H1 (cell line): Measurements from ENCODE around the gene MACROD2. TPM values are rescaled to one million over a fixed set of nuclear protein-coding genes. Genes with fewer than 3 reads are reported as not detected.
A peak's percentile ranks its signal among the peaks of the same experiment; 100 is the strongest.

Experiments used
- CTCF ChIA-PET: fragments of 300-600 bp; sonication (Branson Sonifier 250); formaldehyde crosslinking; loops from one replicate; lab custom pipeline; 2021; ENCODE audit not compliant: partially characterized antibody; lab: Charles Lee
- POLR2A ChIA-PET: fragments of 300-600 bp; sonication (Branson Sonifier 250); formaldehyde crosslinking; loops from one replicate; lab custom pipeline; 2021; ENCODE audit warnings: inconsistent platforms; ENCODE audit not compliant: partially characterized antibody; lab: Charles Lee
- DNase-seq, 2 experiments: peaks; one replicate each; pipeline versions ENCODE4 v3.0.0 to v3.0.0-alpha.2; 2010 to 2022; ENCODE audit warnings: low spot score in 2 of 2, low read depth in 1 of 2, mixed read lengths in 1 of 2
- FAIRE-seq: peaks from 2 replicates; lab custom pipeline; 2011; peaks lifted over from hg19 to GRCh38; lab: Jason Lieb, UNC
- H2AFZ ChIP-seq: 2 replicates; pipeline ENCODE4 v1.8.1; 2012; ENCODE audit warnings: low read length, inconsistent platforms
- H2AK5ac ChIP-seq: 2 replicates; pipeline ENCODE4 v1.6.1; 2013; ENCODE audit warnings: low read depth, low read length
- H2BK120ac ChIP-seq: replicated peaks from 2 replicates; pipeline ENCODE3; 2013; ENCODE audit warnings: low read depth, low read length, inconsistent platforms
- H2BK12ac ChIP-seq: 2 replicates; pipeline ENCODE4 v1.6.1; 2013; ENCODE audit warnings: low read depth, low read length
- H2BK15ac ChIP-seq: 2 replicates; pipeline ENCODE4 v1.6.1; 2013; ENCODE audit warnings: low read length
- H2BK20ac ChIP-seq: 2 replicates; pipeline ENCODE4 v1.6.1; 2013; ENCODE audit warnings: low read length
- H2BK5ac ChIP-seq: 2 replicates; pipeline ENCODE4 v1.6.1; 2013; ENCODE audit warnings: low read depth, low read length
- H3K14ac ChIP-seq: 2 replicates; pipeline ENCODE4 v1.6.1; 2013; ENCODE audit warnings: inconsistent platforms; ENCODE audit not compliant: insufficient read length
- H3K18ac ChIP-seq: 2 replicates; pipeline ENCODE4 v1.6.1; 2013; ENCODE audit warnings: low read length; ENCODE audit errors: extremely low read depth
- H3K23ac ChIP-seq: 2 replicates; pipeline ENCODE4 v1.6.1; 2013; ENCODE audit warnings: inconsistent platforms; ENCODE audit not compliant: insufficient read length
- H3K23me2 ChIP-seq: 2 replicates; pipeline ENCODE4 v1.6.1; 2013; ENCODE audit warnings: low read depth, low read length
- H3K27ac ChIP-seq: 2 replicates; pipeline ENCODE4 v1.6.1; 2011; ENCODE audit warnings: low read depth, low read length, inconsistent platforms
- H3K27me3 ChIP-seq, 4 experiments: replicated peaks in 1 of 4; 1 replicate in 1 of 4; 2 replicates in 3 of 4; pipeline versions ENCODE4 v1.6.1 to v1.8.1; 2011 to 2013; ENCODE audit warnings: low read length in 3 of 4, mild to moderate bottlenecking in 3 of 4, inconsistent platforms in 2 of 4, mixed read lengths in 2 of 4, moderate library complexity in 1 of 4; ENCODE audit not compliant: control insufficient read depth in 3 of 4, insufficient read depth in 3 of 4; ENCODE audit errors: extremely low read depth in 1 of 4
- H3K36me3 ChIP-seq, 4 experiments: 2 replicates each; pipeline versions ENCODE4 v1.6.1 to v1.8.1; 2011 to 2013; ENCODE audit warnings: mild to moderate bottlenecking in 4 of 4, low read length in 3 of 4, moderate library complexity in 2 of 4, control low read depth in 1 of 4, inconsistent platforms in 1 of 4; ENCODE audit not compliant: insufficient read depth in 4 of 4, control insufficient read depth in 2 of 4
- H3K4ac ChIP-seq: replicated peaks from 2 replicates; pipeline ENCODE3; 2013; ENCODE audit warnings: low read length, low read depth, mixed read lengths, inconsistent platforms; ENCODE audit not compliant: insufficient read length
- H3K4me1 ChIP-seq, 4 experiments: replicated peaks in 1 of 4; 1 replicate in 1 of 4; 2 replicates in 3 of 4; pipeline versions ENCODE4 v1.6.1 to v1.8.1; 2011 to 2013; ENCODE audit warnings: low read length in 3 of 4, inconsistent platforms in 2 of 4, mixed read lengths in 1 of 4; ENCODE audit not compliant: insufficient read depth in 4 of 4, control insufficient read depth in 3 of 4
- H3K4me2 ChIP-seq, 2 experiments: 2 replicates each; pipeline versions ENCODE4 v1.6.1 to v1.8.1; 2011 to 2013; ENCODE audit warnings: low read depth in 2 of 2, low read length in 2 of 2, control low read depth in 1 of 2, inconsistent platforms in 1 of 2, mild to moderate bottlenecking in 1 of 2; ENCODE audit not compliant: insufficient read depth in 1 of 2
- H3K4me3 ChIP-seq, 4 experiments: fragments of 200-600, 300-600 bp in 1 of 4; sonication (generic), shearing (Covaris generic), sonication (Bioruptor Twin) in 1 of 4; 2 replicates each; pipeline versions ENCODE4 v1.5.1 to v1.8.1; 2011 to 2016; ENCODE audit warnings: low read length in 4 of 4, low read depth in 3 of 4, control low read depth in 2 of 4, inconsistent platforms in 2 of 4, mild to moderate bottlenecking in 2 of 4, mixed read lengths in 1 of 4, moderate library complexity in 1 of 4; ENCODE audit not compliant: insufficient read depth in 2 of 4; ENCODE audit errors: extremely low read depth in 1 of 4
- H3K56ac ChIP-seq: replicated peaks from 2 replicates; pipeline ENCODE3; 2013; ENCODE audit warnings: low read depth, mild to moderate bottlenecking, mixed read lengths, low read length, inconsistent platforms; ENCODE audit not compliant: insufficient read length
- H3K79me1 ChIP-seq: 2 replicates; pipeline ENCODE4 v1.6.1; 2013; ENCODE audit warnings: low read depth, low read length, control low read depth
- H3K79me2 ChIP-seq, 2 experiments: 2 replicates each; pipeline versions ENCODE4 v1.6.1 to v1.8.1; 2012 to 2013; ENCODE audit warnings: low read length in 2 of 2, mild to moderate bottlenecking in 2 of 2, inconsistent platforms in 1 of 2; ENCODE audit not compliant: insufficient read depth in 2 of 2, control insufficient read depth in 1 of 2
- H3K9ac ChIP-seq, 4 experiments: replicated peaks in 1 of 4; 1 replicate in 1 of 4; 2 replicates in 3 of 4; pipeline versions ENCODE4 v1.6.1 to v1.8.1; 2011 to 2013; ENCODE audit warnings: low read depth in 3 of 4, low read length in 3 of 4, control low read depth in 2 of 4, mild to moderate bottlenecking in 2 of 4, moderate library complexity in 2 of 4, inconsistent platforms in 1 of 4; ENCODE audit errors: extremely low read depth in 1 of 4
- H3K9me3 ChIP-seq, 2 experiments: 2 replicates each; pipeline versions ENCODE4 v1.6.1 to v1.8.1; 2012 to 2013; ENCODE audit warnings: mild to moderate bottlenecking in 2 of 2, moderate library complexity in 2 of 2, control low read depth in 1 of 2, inconsistent platforms in 1 of 2, low read depth in 1 of 2, low read length in 1 of 2, mixed read lengths in 1 of 2; ENCODE audit not compliant: insufficient read depth in 2 of 2
- H4K20me1 ChIP-seq, 2 experiments: replicated peaks in 1 of 2; 2 replicates each; pipeline versions ENCODE3 to v1.8.1; 2011 to 2013; ENCODE audit warnings: inconsistent platforms in 2 of 2, low read length in 2 of 2, mild to moderate bottlenecking in 1 of 2; ENCODE audit not compliant: insufficient read depth in 2 of 2, control insufficient read depth in 1 of 2
- H4K5ac ChIP-seq: 2 replicates; pipeline ENCODE4 v1.6.1; 2013; ENCODE audit warnings: low read length, low read depth, mixed read lengths, inconsistent platforms; ENCODE audit not compliant: insufficient read length
- H4K8ac ChIP-seq: 2 replicates; pipeline ENCODE4 v1.8.0; 2013; ENCODE audit warnings: mild to moderate bottlenecking, moderate library complexity, low read length, inconsistent platforms; ENCODE audit not compliant: insufficient read depth; ENCODE audit errors: extremely low read depth
- H4K91ac ChIP-seq: replicated peaks from 2 replicates; pipeline ENCODE3; 2013; ENCODE audit warnings: low read length, mixed read lengths, inconsistent platforms; ENCODE audit not compliant: insufficient read length
- CHD2 ChIP-seq: IDR thresholded peaks from 2 replicates; pipeline ENCODE4 v1.6.1; 2012; ENCODE audit warnings: low read length, improper control_type of control experiment
- CREB1 ChIP-seq: IDR thresholded peaks from 2 replicates; pipeline ENCODE4 v1.6.1; 2012; ENCODE audit warnings: inconsistent platforms
- EGR1 ChIP-seq: IDR thresholded peaks from 2 replicates; pipeline ENCODE4 v1.6.1; 2011; ENCODE audit warnings: low read depth, low read length, borderline replicate concordance
- TAF1 ChIP-seq: IDR thresholded peaks from 2 replicates; pipeline ENCODE4 v1.6.1; 2011; ENCODE audit warnings: mild to moderate bottlenecking, low read depth, low read length
- TAF7 ChIP-seq: optimal IDR thresholded peaks from 2 replicates; pipeline ENCODE3; 2011; ENCODE audit warnings: low read depth, mild to moderate bottlenecking, inconsistent platforms, low read length, moderate library complexity, borderline replicate concordance
- WGBS, 2 experiments: shearing (Covaris generic) in 1 of 2; methylation state at CpG; one replicate each; pipeline versions ENCODE4 v1.1.6 to v1.1.7; 2013 to 2015; ENCODE audit warnings: low lambda C conversion rate in 2 of 2, mixed read lengths in 2 of 2, inconsistent platforms in 1 of 2, low coverage in 1 of 2, missing lambda C conversion rate in 1 of 2; ENCODE audit not compliant: insufficient replicate concordance in 2 of 2, insufficient coverage in 1 of 2, insufficient read length in 1 of 2; ENCODE audit errors: extremely low coverage in 1 of 2, missing lambda C conversion rate in 1 of 2; 5-methylcytosine and 5-hydroxymethylcytosine counted together
- polyA plus RNA-seq, 7 experiments: library from polyadenylated mRNA; depleted of rRNA in 3 of 7; stranded (reverse) in 5 of 7; unstranded in 2 of 7; fragments of >200 nt in 5 of 7; fragments of 200-250 nt in 2 of 7; gene quantifications; 1 replicate in 5 of 7; 2 replicates in 1 of 7; 4 replicates in 1 of 7; pipeline versions ENCODE4 v1.2.1 to v1.2.3, GENCODE V29; 2011 to 2013; ENCODE audit warnings: missing spikeins in 2 of 7, mixed read lengths in 2 of 7
- total RNA-seq: library from RNA; stranded (reverse); fragmentation: NEBNext Ultra II Directional; extraction: Animal tissue kit (Norgen Biotek cat#: 25700); gene quantifications from 2 replicates; pipeline ENCODE4 v1.2.1, GENCODE V29; 2021

MACROD2 gene
- total and polyA plus RNA-seq, 2 of the 8 experiments (the other 6 are each of a cell fraction or from before 2014, with no cell fraction given): 0.70 to 3.9 TPM

DNA sequence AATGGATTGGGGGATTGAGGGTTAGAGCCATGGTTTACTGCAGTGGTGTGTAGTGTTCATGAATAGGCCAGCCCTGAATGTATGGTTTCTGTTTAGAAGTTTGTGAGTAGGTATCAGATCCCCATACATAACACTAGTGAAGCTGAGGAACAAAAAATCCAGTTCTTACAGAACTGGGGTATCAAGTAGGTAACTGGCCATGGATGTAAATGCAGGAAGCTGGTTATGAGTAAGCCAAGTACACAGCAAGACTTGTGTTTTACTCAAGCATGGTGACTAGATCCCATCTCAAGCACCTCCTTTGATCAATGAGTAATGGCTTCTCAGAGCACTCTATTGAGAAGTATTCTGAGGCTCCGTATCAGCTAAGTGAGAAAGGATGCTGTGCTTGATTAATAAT is 955.8 kb downstream of the MACROD2 start:
- Histone ChIP-seq H2BK20ac (peak overlapping the region; percentile 88; the same call in 1 of the 2 replicates), H4K20me1 (no peaks in the 10 kb centered on the region), H4K91ac (no peak overlapping the region), H2BK5ac (peak overlapping the region; percentile 35; the same call in 1 of the 2 replicates), H3K4me3 (no peak overlapping the region), H3K9ac (no peak overlapping the region), H3K23me2 (no peaks in the 10 kb centered on the region), H2AFZ (no peak overlapping the region), H3K4me1 (peaks cover 2 to 17% (median 10%) of the 10 kb centered on the region in 4 experiments; a peak in 4 of 7 replicates), H3K27me3 (no peaks in the 10 kb centered on the region), H3K36me3 (no peaks in the 10 kb centered on the region), H3K14ac (no peak overlapping the region), H3K4me2 (no peak overlapping the region), H3K9me3 (no peaks in the 10 kb centered on the region), H4K5ac (no peak overlapping the region), H3K27ac (no peak overlapping the region), H4K8ac (no peak overlapping the region), H3K18ac (no peak overlapping the region; the same call in 1 of the 2 replicates), H3K79me1 (no peaks in the 10 kb centered on the region), H3K23ac (no peak overlapping the region), H2BK12ac (peak overlapping the region; percentile 4; the same call in 1 of the 2 replicates), H2BK120ac (no peak overlapping the region), H3K4ac (peak overlapping the region; percentile 16), H3K56ac (no peak overlapping the region), H3K79me2 (no peaks in the 10 kb centered on the region), H2BK15ac (no peak overlapping the region), H2AK5ac (no peak overlapping the region)
- POLR2A ChIA-PET: no interaction called here
- WGBS, 2 experiments: 95% methylated on average over 1 of the region's 1 CpG; no CpG with 5 or more reads in 1 of the 2 experiments
- CTCF ChIA-PET: interaction anchor here (1.0 to 2.1 kb wide), 3 partner anchors 12 to 62 kb away, joined by 3 to 4 read pairs (median 4); no protein-coding TSS in a partner anchor
- FAIRE-seq (no peak), DNase-seq (no peak)
- no peak for TF ChIP-seq CREB1
- no peak for TF ChIP-seq EGR1
- no peak for TF ChIP-seq CHD2
- TF ChIP-seq TAF1: no peak
- TF ChIP-seq TAF7: no peak
